UCSD-AML1 (cell line): ENCODE measurements around the gene XG.

Source experiments
- DNase-seq: peaks from one replicate; lab custom pipeline; 2025; ENCODE audit not compliant: unreplicated experiment; lab: John Stamatoyannopoulos, UW

Gene XG

DNA sequence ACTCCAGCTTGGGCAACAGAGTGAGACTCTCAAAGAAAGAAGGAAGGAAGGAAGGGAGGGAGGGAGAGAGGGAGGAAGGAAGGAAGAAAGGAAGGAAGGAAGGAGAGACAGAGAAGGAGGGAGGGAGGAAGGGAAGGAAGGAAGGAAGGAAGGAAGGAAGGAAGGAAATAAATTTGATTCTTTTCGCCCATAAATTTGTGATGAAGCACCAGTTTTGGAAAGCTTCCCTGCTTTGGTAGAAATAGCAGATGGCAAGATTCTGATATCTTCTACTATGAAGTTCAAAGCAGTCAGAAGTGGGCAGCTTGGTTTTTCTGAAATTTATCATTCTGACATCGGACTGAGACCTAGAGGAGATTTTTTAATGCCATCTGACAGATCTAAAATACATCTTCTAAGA lies 65.2 kb downstream of the XG start:
- no peak for DNase-seq

DNA sequence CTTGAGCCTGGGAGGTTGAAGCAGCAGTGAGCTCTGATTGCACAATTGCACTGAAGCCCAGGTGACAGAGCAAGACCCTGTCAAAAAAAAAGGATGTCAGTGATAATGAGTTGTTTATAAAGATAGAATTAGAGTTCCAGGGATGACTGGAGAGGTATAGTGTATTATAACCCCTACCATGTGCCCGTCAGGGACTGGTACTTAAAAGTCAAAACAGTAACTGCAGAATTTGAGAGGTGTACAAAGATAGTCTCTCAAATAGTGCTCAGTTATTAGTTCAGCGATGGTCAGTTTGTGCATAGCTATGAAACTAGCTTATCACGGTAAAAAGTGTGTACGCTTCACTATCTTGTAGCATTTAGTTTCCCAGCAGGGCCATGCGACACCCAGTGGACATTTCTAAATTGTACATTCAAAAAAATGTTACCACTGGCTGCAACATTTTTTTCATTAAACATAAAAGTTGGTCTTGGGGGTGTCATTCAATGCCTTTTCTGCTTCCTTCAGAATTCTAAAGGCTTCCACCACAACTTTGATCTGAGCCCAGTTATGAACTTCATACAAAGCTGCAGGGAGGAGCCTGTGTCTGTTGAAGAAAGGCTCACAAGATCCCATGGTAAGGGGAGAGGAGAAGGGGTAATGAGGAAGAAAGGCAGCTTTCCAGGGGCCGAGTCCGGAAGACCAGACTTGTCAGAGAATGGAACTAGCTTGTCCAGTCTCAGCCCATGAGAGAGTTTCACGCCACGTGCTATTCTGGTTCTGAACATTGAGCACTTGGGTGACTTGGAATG lies 67.7 kb downstream of the XG start:
- no peak for DNase-seq

DNA sequence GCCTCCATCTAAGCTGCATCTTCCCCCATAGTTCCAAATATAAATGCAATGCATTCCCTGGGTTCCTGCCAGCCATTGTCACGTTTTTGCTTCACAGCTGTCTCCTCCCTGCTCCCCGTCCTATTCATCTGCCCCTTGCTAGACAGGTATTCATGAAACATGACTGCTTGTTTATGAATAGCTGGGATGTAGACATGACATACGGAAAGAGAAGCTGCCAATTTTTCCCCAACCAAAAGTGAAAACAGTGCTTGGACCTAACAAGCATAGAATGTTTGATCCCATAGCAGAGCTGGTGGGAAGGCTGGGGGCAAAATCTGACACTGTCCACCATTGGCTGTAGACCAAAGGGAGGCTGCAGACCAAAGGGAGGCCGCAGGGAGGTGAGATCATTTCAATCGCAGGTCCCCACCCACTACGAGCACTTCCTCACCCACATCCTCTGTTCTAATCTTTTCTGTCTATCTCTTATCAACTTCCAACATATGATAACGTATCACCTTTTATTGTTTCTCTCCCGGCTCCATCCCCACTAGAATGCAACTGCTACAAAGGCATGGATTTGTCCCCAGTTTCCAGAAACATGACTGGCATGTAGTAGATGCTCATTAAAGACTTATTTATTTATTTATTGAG lies 68.4 kb downstream of the XG start:
- DNase-seq: no peak

DNA sequence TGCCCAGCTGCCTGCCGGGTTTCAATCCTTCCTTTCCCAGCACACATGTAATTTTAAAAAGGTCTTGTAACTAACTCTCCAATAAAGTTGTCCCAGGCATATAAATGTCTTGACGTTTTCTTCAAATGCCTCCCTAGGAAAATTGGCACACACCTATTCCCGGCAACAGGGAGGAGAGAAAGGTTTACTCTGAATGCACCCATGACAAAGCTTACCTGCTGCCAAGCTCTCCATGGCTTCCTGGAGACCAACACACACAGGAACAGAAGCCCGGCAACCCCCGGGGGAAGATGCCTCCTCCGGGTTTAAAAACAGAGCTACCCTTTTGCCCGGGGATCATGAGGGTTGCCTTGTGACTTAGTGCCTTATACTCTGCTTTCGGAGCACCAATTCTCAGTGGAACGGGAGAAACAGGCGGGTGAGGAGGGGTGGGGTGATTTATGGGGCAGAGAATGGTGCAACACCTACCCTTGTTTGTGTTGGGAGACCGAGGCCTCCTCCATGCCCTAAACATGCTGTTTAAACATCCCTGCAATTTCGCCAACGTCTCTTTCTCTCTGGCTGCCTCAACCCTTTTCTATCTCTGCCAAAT lies 72.1 kb downstream of the XG start:
- no peak for DNase-seq

DNA sequence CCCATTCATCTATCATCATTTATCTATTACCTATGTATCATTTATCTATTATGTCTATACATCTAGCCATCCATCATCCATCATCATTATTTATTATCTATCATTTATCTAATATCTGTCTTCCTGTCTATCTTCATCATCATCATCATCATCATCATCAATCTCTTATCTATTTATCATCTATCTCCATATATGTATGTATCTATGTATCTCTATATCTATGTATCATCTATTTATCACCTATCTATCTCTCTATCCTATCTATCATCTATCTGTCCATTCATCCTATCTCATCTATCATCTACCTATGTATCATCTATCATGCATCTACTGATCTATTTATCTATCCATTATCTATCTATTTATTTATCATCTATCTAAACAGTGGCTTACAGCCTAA lies 73.0 kb downstream of the XG start:
- no peak for DNase-seq

DNA sequence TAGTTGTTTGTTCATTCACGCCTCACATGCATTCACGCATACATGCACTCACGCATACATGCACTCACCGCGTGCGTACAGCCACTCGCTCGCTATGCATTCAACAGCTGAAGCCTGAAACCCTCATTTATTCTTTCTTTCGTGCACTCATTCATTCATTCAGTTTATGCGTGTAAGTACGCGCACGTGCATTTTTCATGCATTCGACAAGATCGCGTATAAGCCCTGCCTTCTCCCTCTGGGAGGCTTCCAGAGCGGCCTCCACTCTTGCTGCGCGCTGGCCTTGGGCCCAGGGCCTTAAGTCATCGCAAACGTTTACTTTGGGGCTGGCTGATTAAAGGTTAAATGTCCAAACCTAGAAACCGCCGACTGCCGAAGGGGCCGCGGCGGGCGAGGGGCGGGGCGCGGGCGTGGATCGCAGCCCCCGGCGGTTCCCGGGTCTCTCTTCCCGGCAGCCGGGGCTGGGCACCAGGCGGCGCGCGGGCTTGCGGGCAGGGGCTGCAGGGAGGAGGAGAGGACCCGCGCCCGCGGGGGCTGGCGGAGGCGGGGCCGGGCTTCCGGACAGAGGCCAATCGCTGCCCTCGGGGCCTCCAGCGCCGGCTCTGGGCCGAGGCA lies 76.6 kb downstream of the XG start, which contains the start of gene GYG2:
Gene GYG2 (plus strand): TSS at position 587 of the 615 bp plus-strand sequence. CDS start 1,259 bp downstream, outside the sequence.
- no peak for DNase-seq

DNA sequence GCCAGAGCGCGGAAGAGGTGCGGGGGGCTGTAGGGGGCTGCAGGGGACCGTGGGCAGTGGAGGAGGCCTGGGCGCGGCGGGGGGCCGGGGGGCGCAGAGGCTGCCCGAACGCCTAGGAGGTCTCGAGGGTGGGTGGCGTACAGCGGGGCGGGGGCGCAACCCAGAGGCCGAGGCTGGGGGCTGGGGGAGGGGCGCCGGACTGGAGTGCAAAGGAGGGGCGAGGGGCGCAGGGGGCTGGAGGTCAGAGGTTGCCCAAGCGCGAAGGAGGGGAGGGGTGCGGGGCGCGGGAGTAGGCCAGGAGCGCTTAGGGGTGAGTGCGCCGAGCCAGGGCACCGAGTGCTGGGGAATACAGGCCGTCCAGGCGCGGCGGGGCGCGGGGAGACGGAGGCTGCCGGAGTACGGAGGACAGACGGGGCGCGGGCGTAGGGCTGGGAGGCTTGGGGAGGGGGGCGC lies 77.1 kb downstream of the XG start:
- no peak for DNase-seq

DNA sequence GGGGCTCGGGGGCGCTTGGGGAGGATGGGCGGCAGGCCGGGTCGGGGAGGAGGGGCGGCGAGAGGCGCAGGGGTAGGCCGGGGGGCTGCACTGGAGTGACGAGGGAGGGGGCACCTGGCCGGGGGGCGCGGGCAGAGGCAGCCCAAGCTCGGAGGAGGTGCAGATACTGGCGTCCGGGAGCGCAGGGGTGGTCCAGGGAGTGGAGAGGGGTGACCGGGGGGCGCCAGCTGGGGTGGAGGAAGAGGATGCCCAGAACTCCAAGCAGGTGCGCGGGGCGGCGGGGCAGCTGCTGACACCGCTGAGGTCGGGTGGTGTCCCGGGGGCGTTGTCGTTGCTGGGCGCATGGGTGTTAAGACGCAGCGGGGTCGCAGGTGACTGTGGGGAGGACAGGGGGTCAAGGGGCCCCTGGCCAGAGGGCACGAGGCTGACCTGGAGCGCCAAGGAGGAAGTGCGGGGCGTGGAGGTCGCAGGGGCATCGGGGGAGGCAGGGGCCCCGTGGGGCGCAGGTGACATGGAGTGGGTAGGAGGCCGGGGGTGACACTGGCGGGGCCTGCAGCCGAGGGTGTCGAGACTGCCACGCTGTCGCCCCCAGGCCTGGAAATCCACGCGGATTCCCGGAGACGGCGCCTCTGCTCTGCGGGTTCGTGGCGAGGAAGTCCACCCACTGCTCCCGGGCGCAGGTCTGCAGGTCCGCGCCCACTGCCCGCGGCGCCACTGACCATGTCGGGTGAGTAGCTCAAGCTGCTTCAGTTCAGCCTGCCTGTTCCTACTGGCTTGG lies 77.8 kb downstream of the XG start:
- DNase-seq: no peak

DNA sequence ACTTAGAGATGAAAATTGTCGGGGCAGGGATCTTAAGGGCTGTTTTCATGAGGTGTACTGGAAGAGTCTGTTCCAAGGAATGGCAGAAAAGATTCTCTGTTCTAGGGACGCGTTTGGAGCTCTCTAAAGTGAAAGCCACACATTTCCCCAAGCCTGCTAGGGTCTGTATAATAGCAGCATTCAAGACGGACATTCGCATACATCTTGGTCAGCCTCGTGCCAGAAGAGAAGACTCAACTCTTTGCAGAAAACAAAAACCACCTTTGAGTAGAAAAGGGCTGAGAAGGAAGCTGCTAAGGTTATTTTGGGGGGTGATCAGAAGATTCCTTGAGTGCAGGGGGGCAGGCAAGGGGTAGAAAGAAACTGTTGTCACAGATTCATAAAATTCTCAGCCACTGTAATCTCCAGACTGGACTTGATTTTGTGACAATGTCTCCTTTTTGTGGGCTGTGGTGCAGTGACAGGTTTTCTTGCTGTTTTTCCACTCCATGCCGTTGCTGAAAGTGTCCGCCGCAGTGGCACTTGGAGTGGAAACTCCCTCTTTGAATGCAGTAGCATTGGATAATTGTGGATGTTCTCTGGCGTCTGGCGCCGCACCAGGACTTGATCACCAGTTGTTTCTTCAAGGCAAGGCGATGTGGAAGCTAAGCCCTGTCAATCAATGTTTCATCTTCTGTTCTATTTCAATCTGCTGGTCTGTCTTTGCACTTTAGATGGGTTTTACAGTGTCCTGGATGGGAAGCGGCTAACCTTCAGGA lies 79.8 kb downstream of the XG start:
- DNase-seq: no peak

DNA sequence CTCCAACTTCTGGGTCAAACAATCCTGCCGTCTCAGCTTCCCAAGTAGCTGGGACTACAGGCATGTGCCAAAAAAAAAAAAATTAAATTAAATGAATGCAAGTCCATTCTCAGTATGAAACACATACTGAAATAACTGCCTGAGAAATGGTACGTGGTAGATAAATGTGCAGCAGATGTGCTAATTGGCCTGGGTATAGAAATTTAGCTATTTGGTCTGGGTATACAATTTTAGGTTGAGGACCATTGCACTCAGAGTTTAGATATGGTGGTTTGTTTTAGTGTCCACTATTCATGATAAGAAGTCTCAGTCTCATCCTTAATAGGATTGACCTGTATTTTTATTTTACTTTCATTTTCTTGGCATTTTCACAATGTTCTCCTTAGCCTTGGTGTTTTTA lies 86.1 kb downstream of the XG start:
- no peak for DNase-seq

DNA sequence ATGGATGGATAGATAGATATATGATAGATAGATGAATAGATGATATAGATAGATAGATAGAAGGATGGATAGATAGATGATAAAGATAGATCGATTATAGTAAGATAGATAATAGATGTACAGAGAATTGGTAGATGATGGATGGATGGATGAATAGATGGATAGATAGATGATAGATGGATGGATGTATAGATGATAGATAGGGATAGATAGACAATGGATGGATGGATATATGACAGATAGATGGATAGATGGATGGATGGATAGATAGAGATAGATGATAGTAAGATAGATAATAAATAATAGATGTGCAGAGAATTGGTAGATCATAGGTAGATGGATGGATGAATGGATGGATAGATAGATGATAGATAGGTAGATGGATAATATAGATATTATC lies 89.1 kb downstream of the XG start:
- no peak for DNase-seq

DNA sequence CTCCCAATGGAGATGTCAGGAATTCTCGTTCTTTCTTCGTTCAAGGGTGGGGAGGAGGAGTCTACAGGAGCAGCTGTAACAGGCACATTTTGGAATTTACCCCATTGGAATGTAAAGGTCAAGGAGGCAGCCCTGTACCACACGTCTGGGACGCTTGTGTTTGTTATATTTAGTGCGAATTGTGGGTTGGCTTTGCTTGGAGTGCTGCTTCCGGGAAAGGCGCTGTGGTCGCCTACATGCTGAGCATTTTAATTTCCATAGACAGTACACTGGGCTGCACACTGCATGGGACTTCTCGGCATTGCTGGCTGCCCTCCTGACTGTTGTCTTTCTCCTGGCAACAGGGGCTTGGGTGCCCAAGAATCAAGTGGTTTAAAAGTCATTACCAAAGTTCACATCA lies 89.7 kb downstream of the XG start:
- DNase-seq: no peak

DNA sequence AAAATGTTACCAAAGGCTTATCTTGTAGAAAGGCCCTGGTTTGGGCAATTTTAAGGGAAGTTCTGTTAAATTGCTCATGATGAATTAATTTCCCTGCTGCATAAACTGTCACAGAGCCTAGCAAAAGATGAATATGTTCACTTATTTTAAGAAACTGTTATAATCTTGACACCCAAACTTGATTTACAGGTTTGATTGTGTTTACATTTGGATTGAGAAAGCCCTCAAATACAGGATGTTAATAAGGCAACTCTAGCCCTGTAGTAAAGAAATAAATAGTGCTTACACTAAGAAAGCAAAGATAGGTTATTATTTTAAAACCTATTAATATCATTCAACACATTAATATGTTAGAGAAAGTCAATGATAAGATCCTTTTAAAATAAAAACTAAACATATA lies 95.2 kb downstream of the XG start:
- DNase-seq: no peak

DNA sequence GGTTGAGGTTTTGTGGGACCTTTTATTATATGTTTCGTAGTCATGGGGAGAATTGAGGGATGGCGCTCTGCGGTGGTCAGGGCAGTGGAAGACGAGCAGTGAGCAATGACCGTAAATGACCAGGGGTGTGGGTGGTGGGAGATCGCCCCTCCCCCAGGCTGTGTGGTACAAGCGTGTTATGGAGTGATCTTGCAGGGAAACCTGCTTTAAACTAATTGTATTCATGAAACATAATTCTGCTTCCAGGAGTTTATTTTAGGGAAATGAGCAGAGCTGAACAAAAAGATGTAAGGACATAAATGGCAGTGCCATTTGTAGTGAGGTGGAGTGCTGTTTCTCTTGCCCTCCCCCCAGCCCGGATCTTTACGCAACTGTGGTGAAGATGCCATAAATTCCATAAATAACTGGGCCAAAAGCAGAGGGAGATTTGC lies 97.0 kb downstream of the XG start:
- DNase-seq: no peak

DNA sequence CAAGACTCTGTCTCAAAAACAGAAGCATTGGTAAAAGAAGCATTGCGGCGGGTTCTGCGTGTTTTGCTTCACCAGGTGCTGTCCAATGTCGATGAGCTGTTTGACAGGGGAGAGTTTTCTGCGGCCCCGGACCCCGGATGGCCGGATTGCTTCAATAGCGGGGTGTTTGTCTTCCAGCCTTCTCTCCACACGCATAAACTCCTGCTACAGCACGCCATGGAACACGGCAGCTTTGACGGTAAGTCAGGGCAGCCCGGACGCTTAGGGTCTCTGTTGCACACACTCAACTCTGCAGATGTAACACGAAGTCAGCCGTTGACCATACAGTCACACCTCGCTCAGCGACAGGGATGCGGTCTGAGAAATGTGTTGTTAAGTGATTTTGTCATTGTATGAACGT lies 103.1 kb downstream of the XG start:
- DNase-seq: no peak

DNA sequence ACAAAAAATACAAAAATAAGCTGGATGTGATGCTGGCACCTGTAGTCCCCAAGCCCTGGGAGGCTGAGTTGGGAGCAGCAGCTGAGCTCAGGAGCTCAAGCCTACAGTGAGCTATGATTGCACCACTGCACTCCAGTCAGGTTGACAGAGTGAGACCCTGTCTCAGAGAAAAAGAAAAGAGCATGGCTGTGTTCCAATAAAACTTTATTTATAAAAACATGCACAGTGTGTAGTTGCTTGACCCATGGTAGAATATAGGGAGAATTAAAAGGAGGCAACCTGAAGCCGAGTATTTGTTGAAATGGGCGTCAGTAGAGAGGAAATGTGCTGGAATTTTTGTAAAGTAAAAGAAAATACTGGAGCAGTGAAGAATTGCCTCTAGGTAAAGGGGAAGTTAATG lies 103.9 kb downstream of the XG start:
- DNase-seq: no peak

DNA sequence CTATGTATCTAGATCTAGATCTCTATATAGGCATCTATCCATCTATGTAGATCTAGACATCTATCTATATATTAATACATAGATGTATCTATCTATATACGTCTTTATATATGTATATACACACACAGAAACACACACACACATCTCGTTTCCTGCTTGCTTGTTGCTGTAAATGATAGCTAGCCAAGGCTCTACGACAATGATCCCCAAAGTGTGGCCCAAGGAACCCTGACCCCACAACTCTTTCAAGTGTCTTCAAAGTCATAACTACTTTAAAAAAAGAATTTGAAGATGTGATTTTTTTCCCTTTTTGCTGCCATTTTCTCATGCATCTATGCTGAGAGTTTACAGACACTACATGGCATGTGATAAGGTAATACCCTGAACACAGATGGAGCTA lies 105.7 kb downstream of the XG start:
- no peak for DNase-seq

DNA sequence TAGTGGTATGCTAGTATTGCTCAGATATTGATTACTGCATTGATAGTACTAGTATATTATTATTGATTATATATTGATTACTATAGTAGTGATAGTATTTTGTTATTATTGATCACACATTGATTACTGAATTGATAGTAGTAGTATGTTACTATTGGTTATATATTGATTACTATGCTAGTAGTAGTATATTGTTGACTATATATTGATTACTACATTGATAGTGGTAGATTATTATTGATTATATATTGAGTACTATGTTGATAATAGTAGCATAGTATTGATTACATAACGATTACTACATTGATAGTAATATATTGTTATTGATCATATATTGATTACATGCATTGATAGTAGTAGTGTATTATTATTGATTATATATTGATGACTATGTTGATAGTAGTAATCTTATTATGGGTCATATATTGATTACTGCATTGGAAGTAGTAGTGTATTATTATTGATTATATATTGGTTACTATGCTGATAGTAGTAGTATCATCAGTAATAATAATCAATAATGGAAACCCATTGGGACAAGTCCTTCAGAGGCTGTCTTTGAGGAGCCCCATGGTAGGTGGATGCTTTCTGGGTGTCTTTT lies 107.5 kb downstream of the XG start:
- no peak for DNase-seq

DNA sequence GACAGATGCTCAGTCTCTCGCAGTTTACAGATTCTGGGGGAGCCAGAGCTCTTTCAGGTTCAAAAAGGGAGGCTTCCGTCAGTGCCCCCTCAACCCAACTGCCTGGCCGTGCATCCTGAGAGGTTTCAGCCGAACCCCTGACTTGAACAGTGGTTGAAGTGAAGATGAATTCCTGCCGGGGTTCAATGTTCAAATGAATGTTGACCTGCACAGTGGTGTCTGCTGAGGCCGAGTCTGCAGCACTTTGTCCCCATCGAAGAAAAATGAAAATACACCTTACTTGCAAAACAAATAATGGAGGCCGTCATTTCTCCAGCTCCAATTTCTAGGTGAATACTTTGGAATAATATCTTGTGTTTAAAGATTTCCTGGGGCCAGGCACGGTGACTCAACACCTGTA lies 110.6 kb downstream of the XG start:
- no peak for DNase-seq

DNA sequence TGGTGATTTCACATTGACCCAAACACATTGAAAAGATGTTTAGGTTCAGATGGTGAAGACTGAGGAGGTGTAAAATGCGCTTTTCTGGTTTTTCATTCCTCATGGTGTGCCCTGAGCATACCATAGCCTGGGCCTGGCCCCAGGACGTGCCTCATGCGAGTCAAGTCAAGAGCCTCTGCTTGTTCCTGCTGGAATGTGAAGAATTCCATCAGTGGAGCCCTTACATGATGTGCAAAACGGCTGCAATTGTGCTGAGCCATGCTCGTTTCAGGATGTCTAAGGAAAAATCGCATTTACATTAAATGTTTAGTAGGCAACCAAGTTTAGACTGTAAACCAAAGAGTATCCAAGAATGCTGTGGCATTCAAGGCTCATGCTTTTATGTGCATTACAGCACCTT lies 111.8 kb downstream of the XG start:
- no peak for DNase-seq
